OCI-LY1 (cell line): ENCODE measurements around the gene PRRG2.

Experiments
- H2AFZ ChIP-seq: fragments of 200-600 bp; sonication (generic), shearing (Covaris generic); 2 replicates; pipeline ENCODE4 v1.6.0; 2014; ENCODE audit warnings: antibody characterized with exemption, mild to moderate bottlenecking, low read length
- H3F3A ChIP-seq: fragments of 200-600 bp; sonication (generic), shearing (Covaris generic); 2 replicates; pipeline ENCODE4 v1.6.0; 2014; ENCODE audit warnings: mild to moderate bottlenecking, antibody characterized with exemption, low read length, moderate library complexity; ENCODE audit not compliant: insufficient read depth
- H3K27ac ChIP-seq: fragments of 200-600 bp; sonication (generic); 2 replicates; pipeline ENCODE4 v1.5.1; 2014; ENCODE audit warnings: low read length, mixed run types, mild to moderate bottlenecking, low read depth; ENCODE audit not compliant: poor library complexity, severe bottlenecking
- H3K27me3 ChIP-seq: fragments of 200-600 bp; sonication (generic); 2 replicates; pipeline ENCODE4 v1.6.0; 2014; ENCODE audit warnings: antibody characterized with exemption, mild to moderate bottlenecking, low read length, moderate library complexity; ENCODE audit not compliant: insufficient read depth
- H3K36me3 ChIP-seq: fragments of 200-600 bp; sonication (generic); 2 replicates; pipeline ENCODE4 v1.6.1; 2014; ENCODE audit warnings: mild to moderate bottlenecking, antibody characterized with exemption, low read length, moderate library complexity, mixed read lengths; ENCODE audit not compliant: insufficient read depth
- H3K4me1 ChIP-seq: fragments of 200-600 bp; sonication (generic); 2 replicates; pipeline ENCODE4 v1.5.1; 2014; ENCODE audit warnings: mild to moderate bottlenecking, low read length, moderate library complexity; ENCODE audit not compliant: insufficient read depth, severe bottlenecking
- H3K4me2 ChIP-seq: fragments of 200-600 bp; sonication (generic), shearing (Covaris generic); 2 replicates; pipeline ENCODE4 v1.6.1; 2014; ENCODE audit warnings: low read length
- H3K4me3 ChIP-seq: fragments of 200-600 bp; sonication (generic); 2 replicates; pipeline ENCODE4 v1.5.1; 2014; ENCODE audit warnings: low read length, low read depth, mild to moderate bottlenecking, mixed read lengths; ENCODE audit not compliant: poor library complexity, severe bottlenecking
- H3K79me2 ChIP-seq: fragments of 200-600 bp; shearing (Covaris generic); 2 replicates; pipeline ENCODE4 v1.6.1; 2016; ENCODE audit warnings: mixed run types, low read length, mixed read lengths; ENCODE audit not compliant: insufficient read depth
- H3K9ac ChIP-seq: fragments of 200-600 bp; sonication (generic), shearing (Covaris generic); 2 replicates; pipeline ENCODE4 v1.6.1; 2014; ENCODE audit warnings: mild to moderate bottlenecking, low read length, mixed read lengths
- H3K9me2 ChIP-seq: fragments of 200-600 bp; sonication (generic), shearing (Covaris generic); 2 replicates; pipeline ENCODE4 v1.6.1; 2014; ENCODE audit warnings: low read depth, mild to moderate bottlenecking, low read length, mixed read lengths
- H3K9me3 ChIP-seq: fragments of 200-600 bp; shearing (Covaris generic); 2 replicates; pipeline ENCODE4 v1.6.1; 2014; ENCODE audit warnings: low read length, mixed read lengths
- H4K20me1 ChIP-seq: fragments of 200-600 bp; sonication (generic), shearing (Covaris generic); 2 replicates; pipeline ENCODE4 v1.6.0; 2016; ENCODE audit warnings: mild to moderate bottlenecking, low read length; ENCODE audit not compliant: insufficient read depth
- CTCF ChIP-seq: fragments of 200-600 bp; sonication (generic), shearing (Covaris generic); IDR thresholded peaks from 2 replicates; pipeline ENCODE4 v1.5.1; 2017; ENCODE audit warnings: mild to moderate bottlenecking, antibody characterized with exemption, low read length, moderate library complexity, mixed read lengths
- EZH2 ChIP-seq: fragments of 200-600 bp; sonication (generic), shearing (Covaris generic); IDR thresholded peaks from 2 replicates; pipeline ENCODE4 v1.8.0; 2017; ENCODE audit warnings: borderline replicate concordance, mixed run types, mild to moderate bottlenecking, antibody characterized with exemption, low read length, moderate library complexity, mixed read lengths

PRRG2 gene

GRCh38 chr19:49594993-49595818 lies 14.1 kb downstream of the PRRG2 start:
- H3K27ac ChIP-seq, result no peak overlapping the region
- peaks cover 6% of the 10 kb centered on the region for H3K4me1 ChIP-seq
- H3F3A ChIP-seq, result no peaks in the 10 kb centered on the region
- peaks cover 57% of the 10 kb centered on the region for H3K36me3 ChIP-seq
- no peaks in the 10 kb centered on the region for H3K9me2 ChIP-seq
- H3K79me2 ChIP-seq, result peaks cover 5% of the 10 kb centered on the region; the same call in 1 of the 2 replicates
- no peaks in the 10 kb centered on the region for H3K9me3 ChIP-seq
- no peak overlapping the region for H3K4me3 ChIP-seq
- TF ChIP-seq CTCF, result no peak
- no peak for TF ChIP-seq EZH2
- H3K27me3 ChIP-seq, result no peaks in the 10 kb centered on the region
- no peak overlapping the region for H3K4me2 ChIP-seq
- H2AFZ ChIP-seq, result no peak overlapping the region
- no peaks in the 10 kb centered on the region for H4K20me1 ChIP-seq
- no peak overlapping the region for H3K9ac ChIP-seq

GRCh38 chr19:49595819-49596404 lies 14.8 kb downstream of the PRRG2 start:
- H3K27me3 ChIP-seq, result no peaks in the 10 kb centered on the region
- no peak overlapping the region for H2AFZ ChIP-seq
- H3K27ac ChIP-seq, result no peak overlapping the region
- no peaks in the 10 kb centered on the region for H4K20me1 ChIP-seq
- H3K9me2 ChIP-seq, result no peaks in the 10 kb centered on the region
- peaks cover 6% of the 10 kb centered on the region for H3K4me1 ChIP-seq
- H3K4me2 ChIP-seq, result no peak overlapping the region
- no peak overlapping the region for H3K4me3 ChIP-seq
- peaks cover 62% of the 10 kb centered on the region for H3K36me3 ChIP-seq
- peaks cover 5% of the 10 kb centered on the region; the same call in 1 of the 2 replicates for H3K79me2 ChIP-seq
- no peaks in the 10 kb centered on the region for H3K9me3 ChIP-seq
- TF ChIP-seq CTCF (no peak), EZH2 (no peak)
- no peak overlapping the region for H3K9ac ChIP-seq
- H3F3A ChIP-seq, result no peaks in the 10 kb centered on the region

- Histone ChIP-seq H3K9ac (no peak overlapping the region), H3K27me3 (no peaks in the 10 kb centered on the region), H3K9me3 (no peaks in the 10 kb centered on the region), H3F3A (no peaks in the 10 kb centered on the region), H3K9me2 (no peaks in the 10 kb centered on the region), H3K79me2 (peaks cover 5% of the 10 kb centered on the region; the same call in 1 of the 2 replicates), H3K4me2 (no peak overlapping the region), H3K27ac (no peak overlapping the region), H3K4me1 (peaks cover 6% of the 10 kb centered on the region), H3K4me3 (no peak overlapping the region), H4K20me1 (no peaks in the 10 kb centered on the region), H3K36me3 (peaks cover 67% of the 10 kb centered on the region), H2AFZ (no peak overlapping the region)
- TF ChIP-seq CTCF (no peak), EZH2 (no peak)
Observed at GRCh38 chr19:49596407-49596806, 15.3 kb downstream of the PRRG2 start.
